ENCODE data around the gene MXI1. TPM values are rescaled to one million over a fixed set of nuclear protein-coding genes. Genes with fewer than 3 reads are reported as not detected.

MXI1 gene
- total and polyA plus RNA-seq, 2 of the 4 experiments (the other 2 are of a cell fraction) = 7.2 to 11.8 TPM

DNA sequence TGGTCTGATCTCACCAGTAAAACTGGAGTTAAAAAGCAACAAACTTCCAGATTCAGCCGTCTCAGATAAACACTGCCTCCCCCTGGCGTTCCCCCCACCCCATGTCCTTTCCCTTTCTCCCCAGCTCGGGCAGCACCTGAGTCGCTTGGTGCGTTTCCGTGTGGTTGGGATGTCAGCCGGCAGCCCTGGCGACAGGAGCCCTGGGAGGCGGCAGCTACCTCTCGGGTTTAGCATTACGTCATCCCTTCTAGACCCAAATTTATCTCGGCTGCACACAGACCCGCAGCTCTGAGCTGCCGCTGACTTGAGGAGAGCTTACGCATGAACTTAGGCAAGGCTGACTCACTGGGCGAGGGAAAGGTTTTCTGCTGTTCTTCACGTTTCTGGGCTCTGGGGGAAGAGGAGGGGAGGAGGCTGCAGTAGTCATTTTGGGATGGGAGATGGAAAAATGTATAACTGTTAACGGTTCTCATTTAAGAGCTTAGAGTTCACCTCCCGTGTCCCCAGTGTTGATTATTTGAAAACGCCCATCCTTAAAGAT is 14.4 kb downstream of the MXI1 start:
- H3K27ac ChIP-seq (ENCODE audit: insufficient read depth, low read length) = peak overlapping the region; percentile 50
- no peaks in the 10 kb centered on the region for H3K27me3 ChIP-seq (ENCODE audit: control insufficient read depth, insufficient read depth, low read length)
- H3K4me1 ChIP-seq (ENCODE audit: control insufficient read depth, insufficient read depth, low read length) = peaks cover 15% of the 10 kb centered on the region
- peak overlapping the region; percentile 87 for H2AFZ ChIP-seq (replicated peaks; ENCODE audit: low read length, poor library complexity)
- H4K8ac ChIP-seq (ENCODE audit: low read depth in 2 of 2, low read length in 2 of 2) = peak overlapping the region; percentile 7 to 22; a peak in 2 of 4 replicates
- no peak overlapping the region for H2BK20ac ChIP-seq (ENCODE audit: low read depth, low read length)
- H3K23ac ChIP-seq (ENCODE audit: low read depth, low read length) = no peak overlapping the region
- peak overlapping the region; percentile 18; the same call in 1 of the 2 replicates for H3K9ac ChIP-seq (ENCODE audit: low read depth, low read length)
- H4K91ac ChIP-seq (ENCODE audit: insufficient read depth, low read depth, low read length) = peak overlapping the region; percentile 16; the same call in 1 of the 2 replicates
- peak overlapping the region; percentile 47 for H2BK5ac ChIP-seq (ENCODE audit: low read depth, low read length, poor library complexity, severe bottlenecking)
- DNase-seq = peak; percentile 98
- H3K9me1 ChIP-seq (ENCODE audit: insufficient read depth, low read length) = no peaks in the 10 kb centered on the region
- ATAC-seq (ENCODE audit: low read depth) = peak; percentile 57
- peaks cover 3% of the 10 kb centered on the region for H4K20me1 ChIP-seq (ENCODE audit: insufficient read depth, low read length)
- H3K18ac ChIP-seq (ENCODE audit: low read depth, low read length) = no peak overlapping the region
- H2AK9ac ChIP-seq (replicated peaks; ENCODE audit: low read depth, low read length, poor library complexity) = no peak overlapping the region
- peak overlapping the region; percentile 12; the same call in 1 of the 2 replicates for H2BK120ac ChIP-seq (ENCODE audit: low read depth, low read length)
- intact Hi-C loops (cut with micrococcal nuclease) (loop anchor here (5.0 kb wide), 1 partner anchor 214 kb away; the partner anchor contains the start of gene ADD3), in situ Hi-C loops (cut with MboI; ENCODE audit: low sequenced_read_pairs) (loop anchor here (5.0 kb wide), 1 partner anchor 84 kb away; no protein-coding TSS in a partner anchor), dilution Hi-C loops (cut with HindIII; ENCODE audit: low sequenced_read_pairs, unreplicated experiment) (no loop called here)
- peaks cover 0 to 2% of the 10 kb centered on the region in 2 experiments; a peak in 2 of 4 replicates for H3K79me1 ChIP-seq (ENCODE audit: low read depth in 1 of 2, low read length in 2 of 2)
- H3K9me3 ChIP-seq (ENCODE audit: control insufficient read depth, insufficient read depth, low read length) = no peaks in the 10 kb centered on the region
- no peak overlapping the region for H3K14ac ChIP-seq (replicated peaks; ENCODE audit: low read depth, low read length)
- H3K56ac ChIP-seq (ENCODE audit: extremely low read depth, insufficient read depth, low read length) = no peak overlapping the region
- no peak overlapping the region for H2AK5ac ChIP-seq (ENCODE audit: low read depth, low read length)
- H3K4ac ChIP-seq (ENCODE audit: low read depth, low read length) = no peak overlapping the region
- BruUV-seq (replicated peaks) = no TSS peak
- ChIA-PET CTCF (interaction anchor here (1.0 to 1.7 kb wide), 3 partner anchors 11 to 83 kb away, joined by 4 to 6 read pairs (median 6); no protein-coding TSS in a partner anchor), POLR2A (ENCODE audit: unreplicated experiment) (no interaction called here)
- no peak overlapping the region for H4K5ac ChIP-seq (ENCODE audit: low read depth, low read length)
- WGBS, 2 experiments (ENCODE audit: extremely low coverage in 2 of 2, insufficient read length in 1 of 2) = 3% methylated on average over 5 of the region's 20 CpGs; no CpG with 5 or more reads in 1 of the 2 experiments
- H2BK15ac ChIP-seq (ENCODE audit: low read depth, low read length) = no peak overlapping the region; the same call in 2 of the 3 replicates
- peak overlapping the region; percentile 46 for H3K4me3 ChIP-seq (ENCODE audit: insufficient read depth, low read depth, low read length)
- no peaks in the 10 kb centered on the region for H3K36me3 ChIP-seq (ENCODE audit: control insufficient read depth, insufficient read depth, low read length)
- peak overlapping the region; percentile 71 for H3K4me2 ChIP-seq (ENCODE audit: low read depth, low read length)
- TF ChIP-seq, protein P1, sequence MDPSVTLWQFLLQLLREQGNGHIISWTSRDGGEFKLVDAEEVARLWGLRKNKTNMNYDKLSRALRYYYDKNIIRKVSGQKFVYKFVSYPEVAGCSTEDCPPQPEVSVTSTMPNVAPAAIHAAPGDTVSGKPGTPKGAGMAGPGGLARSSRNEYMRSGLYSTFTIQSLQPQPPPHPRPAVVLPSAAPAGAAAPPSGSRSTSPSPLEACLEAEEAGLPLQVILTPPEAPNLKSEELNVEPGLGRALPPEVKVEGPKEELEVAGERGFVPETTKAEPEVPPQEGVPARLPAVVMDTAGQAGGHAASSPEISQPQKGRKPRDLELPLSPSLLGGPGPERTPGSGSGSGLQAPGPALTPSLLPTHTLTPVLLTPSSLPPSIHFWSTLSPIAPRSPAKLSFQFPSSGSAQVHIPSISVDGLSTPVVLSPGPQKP (IDR thresholded peaks at IDR 0.05; ENCODE audit: borderline replicate concordance, low read depth, low read length) = no peak
- TF ChIP-seq MXI1 (IDR thresholded peaks at IDR 0.05; ENCODE audit: borderline replicate concordance, low read depth, low read length) (0 out of 2 replicates have a peak, but pooled peaks have one; percentile 16), POLR2A (IDR thresholded peaks at IDR 0.05; ENCODE audit: low read depth, low read length) (no peak), RCOR1 (IDR thresholded peaks at IDR 0.05; ENCODE audit: insufficient replicate concordance, low read length) (no peak), CHD1 (IDR thresholded peaks at IDR 0.05; ENCODE audit: low read depth, low read length) (no peak), RAD21 (IDR thresholded peaks at IDR 0.05; ENCODE audit: low read length) (peak; percentile 10; the same call in 1 of the 2 replicates), BHLHE40 (IDR thresholded peaks at IDR 0.05; ENCODE audit: low read depth, low read length) (peak; percentile 88), FOS (IDR thresholded peaks at IDR 0.05; ENCODE audit: low read depth, low read length) (peak; percentile 90), RFX5 (IDR thresholded peaks at IDR 0.05; ENCODE audit: low read depth, low read length) (no peak), MAZ (IDR thresholded peaks at IDR 0.05; ENCODE audit: borderline replicate concordance, low read depth, low read length) (peak; percentile 60; the same call in 1 of the 2 replicates), NFE2L2 (IDR thresholded peaks at IDR 0.05; ENCODE audit: low read depth, low read length) (0 out of 2 replicates have a peak, but pooled peaks have one; percentile 2), MAFK (IDR thresholded peaks at IDR 0.05; ENCODE audit: low read depth, low read length) (peak; percentile 28; the same call in 1 of the 2 replicates)
- TF ChIP-seq, protein P2, sequence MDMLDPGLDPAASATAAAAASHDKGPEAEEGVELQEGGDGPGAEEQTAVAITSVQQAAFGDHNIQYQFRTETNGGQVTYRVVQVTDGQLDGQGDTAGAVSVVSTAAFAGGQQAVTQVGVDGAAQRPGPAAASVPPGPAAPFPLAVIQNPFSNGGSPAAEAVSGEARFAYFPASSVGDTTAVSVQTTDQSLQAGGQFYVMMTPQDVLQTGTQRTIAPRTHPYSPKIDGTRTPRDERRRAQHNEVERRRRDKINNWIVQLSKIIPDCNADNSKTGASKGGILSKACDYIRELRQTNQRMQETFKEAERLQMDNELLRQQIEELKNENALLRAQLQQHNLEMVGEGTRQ (IDR thresholded peaks at IDR 0.05; ENCODE audit: low read depth, low read length) = no peak
- TF ChIP-seq, protein P3, sequence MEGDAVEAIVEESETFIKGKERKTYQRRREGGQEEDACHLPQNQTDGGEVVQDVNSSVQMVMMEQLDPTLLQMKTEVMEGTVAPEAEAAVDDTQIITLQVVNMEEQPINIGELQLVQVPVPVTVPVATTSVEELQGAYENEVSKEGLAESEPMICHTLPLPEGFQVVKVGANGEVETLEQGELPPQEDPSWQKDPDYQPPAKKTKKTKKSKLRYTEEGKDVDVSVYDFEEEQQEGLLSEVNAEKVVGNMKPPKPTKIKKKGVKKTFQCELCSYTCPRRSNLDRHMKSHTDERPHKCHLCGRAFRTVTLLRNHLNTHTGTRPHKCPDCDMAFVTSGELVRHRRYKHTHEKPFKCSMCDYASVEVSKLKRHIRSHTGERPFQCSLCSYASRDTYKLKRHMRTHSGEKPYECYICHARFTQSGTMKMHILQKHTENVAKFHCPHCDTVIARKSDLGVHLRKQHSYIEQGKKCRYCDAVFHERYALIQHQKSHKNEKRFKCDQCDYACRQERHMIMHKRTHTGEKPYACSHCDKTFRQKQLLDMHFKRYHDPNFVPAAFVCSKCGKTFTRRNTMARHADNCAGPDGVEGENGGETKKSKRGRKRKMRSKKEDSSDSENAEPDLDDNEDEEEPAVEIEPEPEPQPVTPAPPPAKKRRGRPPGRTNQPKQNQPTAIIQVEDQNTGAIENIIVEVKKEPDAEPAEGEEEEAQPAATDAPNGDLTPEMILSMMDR (conservative IDR thresholded peaks at IDR 0.05; ENCODE audit: low read depth, low read length) = peak; percentile 18; the same call in 1 of the 2 replicates
